ENCODE data around the gene FCHSD2.

GRCh38 chr11:72821920-72822799 is 320.0 kb downstream of the FCHSD2 start:
- TF ChIP-seq REST (tag by site-specific recombination; IDR thresholded peaks at IDR 0.05) (no peak), ZNF175 (tag by site-specific recombination; IDR thresholded peaks at IDR 0.05) (no peak), ZNF274 (IDR thresholded peaks at IDR 0.05; ENCODE audit: low read length) (no peak), ZNF274 (tag by site-specific recombination; IDR thresholded peaks at IDR 0.05; ENCODE audit: borderline replicate concordance) (no peak)

Data from HEK293 (cell line).